Naive thymus-derived CD8-positive, alpha-beta T cell (primary cell): ENCODE measurements around the gene INVS. TPM values are rescaled to one million over a fixed set of nuclear protein-coding genes. Genes with fewer than 3 reads are reported as not detected.
"Not testable (repeated sequence)": the region's sequence is repeated elsewhere in the genome, so short reads cannot be mapped to it uniquely, and the experiment has no call there.

Experiments used
- ATAC-seq, 2 donors: fragments of 150-1000 bp; cut with Tn5 transposase in 1 of 2; sonication (Bioruptor Pico), chemical (Tn5 transposase) in 1 of 2; 1 replicate in 1 of 2; 2 replicates in 1 of 2; pipeline ENCODE4 v1.10.0; 2021; ENCODE audit warnings: mild to moderate bottlenecking in 2 of 2, moderate library complexity in 2 of 2
- POLR2A ChIA-PET: fragments of 350-600 bp; sonication (Branson Sonifier 250); formaldehyde crosslinking; loops from one replicate; lab custom pipeline; 2021; ENCODE audit warnings: antibody characterized with exemption; lab: Charles Lee
- DNase-seq, 10 donors: peaks; one replicate each; pipeline versions ENCODE4 v3.0.0 to v3.0.0-alpha.2; 2020 to 2022
- H3K27ac Mint-ChIP-seq, 10 donors: one replicate each; pipeline ENCODE4 v1.8.0; 2020 to 2022; ENCODE audit warnings: mild to moderate bottlenecking in 10 of 10, mixed read lengths in 10 of 10, moderate library complexity in 4 of 10, inconsistent platforms in 1 of 10
- H3K27me3 Mint-ChIP-seq, 5 donors: one replicate each; pipeline ENCODE4 v1.8.0; 2021 to 2022; ENCODE audit warnings: mixed read lengths in 5 of 5
- H3K36me3 Mint-ChIP-seq, 3 donors: one replicate each; pipeline ENCODE4 v1.8.0; 2020 to 2022; ENCODE audit warnings: mixed read lengths in 3 of 3, mild to moderate bottlenecking in 2 of 3, inconsistent platforms in 1 of 3
- H3K4me1 Mint-ChIP-seq, 4 donors: one replicate each; pipeline ENCODE4 v1.8.0; 2021 to 2022; ENCODE audit warnings: mixed read lengths in 4 of 4
- H3K4me3 Mint-ChIP-seq, 10 donors: one replicate each; pipeline ENCODE4 v1.8.0; 2020 to 2022; ENCODE audit warnings: mild to moderate bottlenecking in 10 of 10, mixed read lengths in 10 of 10, moderate library complexity in 6 of 10, inconsistent platforms in 1 of 10
- H3K9me3 Mint-ChIP-seq, 9 donors: one replicate each; pipeline ENCODE4 v1.8.0; 2020 to 2022; ENCODE audit warnings: mixed read lengths in 9 of 9, mild to moderate bottlenecking in 3 of 9, inconsistent platforms in 1 of 9, moderate library complexity in 1 of 9
- polyA plus RNA-seq, 3 donors: library from polyadenylated mRNA; unstranded; fragments of 300-500 nt; fragmentation: Illumina TruSeq; gene quantifications; one replicate each; pipeline ENCODE4 v1.2.3, GENCODE V29; 2021
- total RNA-seq, 8 experiments: library from RNA in 2 of 8; stranded (reverse) in 2 of 8; gene quantifications; one replicate each; pipeline ENCODE4 v1.2.3 and lab custom pipeline; 2021 to 2026

The INVS gene
- total and polyA plus RNA-seq, 5 experiments from 2014 or later = 5.5 to 22.1 (median 10.5) TPM

GRCh38 chr9:100131875-100132430, 32.9 kb downstream of the INVS start:
- POLR2A ChIA-PET = no interaction called here
- DNase-seq (no peak), ATAC-seq (no peak)
- no peak overlapping the region for H3K27ac Mint-ChIP-seq
- no peaks in the 10 kb centered on the region for H3K27me3 Mint-ChIP-seq
- H3K4me3 Mint-ChIP-seq = no peak overlapping the region
- peaks cover 0 to 4% (median 0%) of the 10 kb centered on the region in 4 donors for H3K4me1 Mint-ChIP-seq
- H3K9me3 Mint-ChIP-seq = no peaks in the 10 kb centered on the region
- peaks cover 0 to 58% (median 32%) of the 10 kb centered on the region in 3 donors for H3K36me3 Mint-ChIP-seq

- no peak overlapping the region for H3K4me3 Mint-ChIP-seq
- H3K27ac Mint-ChIP-seq = peak overlapping the region in 2 of 10 donors; percentile 30 to 84
- DNase-seq (no peak), ATAC-seq (no peak)
- H3K27me3 Mint-ChIP-seq = no peaks in the 10 kb centered on the region
- H3K36me3 Mint-ChIP-seq = peaks cover 0 to 46% (median 20%) of the 10 kb centered on the region in 3 donors
- H3K9me3 Mint-ChIP-seq = no peaks in the 10 kb centered on the region
- H3K4me1 Mint-ChIP-seq = peaks cover 0 to 4% (median 0%) of the 10 kb centered on the region in 4 donors
- POLR2A ChIA-PET = no interaction called here
These were observed 35.7 kb downstream of the INVS start for GRCh38 chr9:100134731-100135130.

GRCh38 chr9:100136799-100137198, 37.8 kb downstream of the INVS start:
- POLR2A ChIA-PET, H3K9me3 Mint-ChIP-seq, H3K4me1 Mint-ChIP-seq, H3K27me3 Mint-ChIP-seq, H3K27ac Mint-ChIP-seq, DNase-seq, H3K4me3 Mint-ChIP-seq, ATAC-seq: not testable (repeated sequence)
- H3K36me3 Mint-ChIP-seq = peaks cover 0 to 34% (median 17%) of the 10 kb centered on the region in 3 donors

- H3K4me3 Mint-ChIP-seq, DNase-seq, H3K9me3 Mint-ChIP-seq, H3K27ac Mint-ChIP-seq, POLR2A ChIA-PET, H3K27me3 Mint-ChIP-seq, ATAC-seq: not testable (repeated sequence)
- Mint-ChIP-seq H3K36me3 (peaks cover 0 to 14% (median 0%) of the 10 kb centered on the region in 3 donors), H3K4me1 (peaks cover 0 to 15% (median 4%) of the 10 kb centered on the region in 4 donors)
These were observed 41.3 kb downstream of the INVS start for GRCh38 chr9:100140303-100140702.

GRCh38 chr9:100141862-100142261, 42.8 kb downstream of the INVS start:
- H3K4me1 Mint-ChIP-seq = peaks cover 0 to 15% (median 7%) of the 10 kb centered on the region in 4 donors
- ATAC-seq, POLR2A ChIA-PET, H3K27ac Mint-ChIP-seq, H3K9me3 Mint-ChIP-seq, H3K4me3 Mint-ChIP-seq, DNase-seq, H3K27me3 Mint-ChIP-seq: not testable (repeated sequence)
- H3K36me3 Mint-ChIP-seq = peaks cover 0 to 16% (median 0%) of the 10 kb centered on the region in 3 donors

GRCh38 chr9:100145167-100145934, 46.3 kb downstream of the INVS start:
- H3K4me3 Mint-ChIP-seq, POLR2A ChIA-PET, H3K27me3 Mint-ChIP-seq, H3K9me3 Mint-ChIP-seq, ATAC-seq, H3K27ac Mint-ChIP-seq, DNase-seq, H3K36me3 Mint-ChIP-seq: not testable (repeated sequence)
- peaks cover 0 to 15% (median 7%) of the 10 kb centered on the region in 4 donors for H3K4me1 Mint-ChIP-seq

GRCh38 chr9:100145976-100146375, 46.9 kb downstream of the INVS start:
- H3K9me3 Mint-ChIP-seq, POLR2A ChIA-PET: not testable (repeated sequence)

GRCh38 chr9:100150214-100150613, 51.2 kb downstream of the INVS start:
- POLR2A ChIA-PET = no interaction called here
- DNase-seq (no peak), ATAC-seq (no peak)
- no peaks in the 10 kb centered on the region for H3K27me3 Mint-ChIP-seq
- peaks cover 0 to 12% (median 5%) of the 10 kb centered on the region in 3 donors for H3K36me3 Mint-ChIP-seq
- H3K9me3 Mint-ChIP-seq = no peaks in the 10 kb centered on the region
- peaks cover 0 to 7% (median 4%) of the 10 kb centered on the region in 4 donors for H3K4me1 Mint-ChIP-seq
- H3K27ac Mint-ChIP-seq = no peak overlapping the region
- H3K4me3 Mint-ChIP-seq = no peak overlapping the region

More at GRCh38 chr9:100145976-100146375, 46.9 kb downstream of the INVS start:
- not testable (repeated sequence) for H3K27me3 Mint-ChIP-seq, ATAC-seq, H3K4me3 Mint-ChIP-seq, H3K27ac Mint-ChIP-seq, DNase-seq
- Mint-ChIP-seq H3K4me1 (peaks cover 0 to 17% (median 8%) of the 10 kb centered on the region in 4 donors), H3K36me3 (peaks cover 0 to 12% (median 5%) of the 10 kb centered on the region in 3 donors)

GRCh38 chr9:100160021-100160420, 61.0 kb downstream of the INVS start:
- Mint-ChIP-seq H3K9me3 (peaks cover 0 to 1% (median 0%) of the 10 kb centered on the region in 9 donors), H3K36me3 (peaks cover 8 to 37% (median 32%) of the 10 kb centered on the region in 3 donors), H3K27ac (no peak overlapping the region), H3K27me3 (no peaks in the 10 kb centered on the region), H3K4me3 (no peak overlapping the region), H3K4me1 (peaks cover 0 to 5% (median 0%) of the 10 kb centered on the region in 4 donors)
- POLR2A ChIA-PET = interaction anchor here (0.6 kb wide), 1 partner anchor 48 kb away, joined by 4 read pairs; no protein-coding TSS in a partner anchor
- no peak for DNase-seq
- no peak for ATAC-seq

- POLR2A ChIA-PET = no interaction called here
- Mint-ChIP-seq H3K36me3 (peaks cover 15 to 59% (median 29%) of the 10 kb centered on the region in 3 donors), H3K4me1 (peaks cover 0 to 2% (median under 1%) of the 10 kb centered on the region in 4 donors), H3K27me3 (no peaks in the 10 kb centered on the region), H3K27ac (no peak overlapping the region), H3K4me3 (no peak overlapping the region), H3K9me3 (peaks cover 3 to 24% (median 10%) of the 10 kb centered on the region in 9 donors)
- ATAC-seq (no peak), DNase-seq (no peak)
These were observed 68.1 kb downstream of the INVS start for GRCh38 chr9:100167176-100167575.

- no peaks in the 10 kb centered on the region for H3K27me3 Mint-ChIP-seq
- peaks cover 0 to 2% (median under 1%) of the 10 kb centered on the region in 4 donors for H3K4me1 Mint-ChIP-seq
- DNase-seq (no peak), ATAC-seq (no peak)
- H3K4me3 Mint-ChIP-seq = no peak overlapping the region
- H3K27ac Mint-ChIP-seq = no peak overlapping the region
- H3K9me3 Mint-ChIP-seq = peaks cover 6 to 28% (median 14%) of the 10 kb centered on the region in 9 donors
- peaks cover 24 to 67% (median 36%) of the 10 kb centered on the region in 3 donors for H3K36me3 Mint-ChIP-seq
- POLR2A ChIA-PET = no interaction called here
These were observed 69.0 kb downstream of the INVS start for GRCh38 chr9:100167915-100168654.

- peaks cover 12 to 43% (median 28%) of the 10 kb centered on the region in 9 donors for H3K9me3 Mint-ChIP-seq
- DNase-seq = no peak
- H3K4me1 Mint-ChIP-seq = peaks cover 0 to 2% (median 0%) of the 10 kb centered on the region in 4 donors
- H3K27ac Mint-ChIP-seq = no peak overlapping the region
- peaks cover 37 to 81% (median 49%) of the 10 kb centered on the region in 3 donors for H3K36me3 Mint-ChIP-seq
- no peaks in the 10 kb centered on the region for H3K27me3 Mint-ChIP-seq
- ATAC-seq = no peak
- POLR2A ChIA-PET = interaction anchor here (0.7 kb wide), 1 partner anchor 126 kb away, joined by 3 read pairs; no protein-coding TSS in a partner anchor
- H3K4me3 Mint-ChIP-seq = no peak overlapping the region
These were observed 71.0 kb downstream of the INVS start for GRCh38 chr9:100170085-100170484.
